Caco-2 (cell line): ENCODE data around the gene SPRR1A. TPM values are rescaled to one million over a fixed set of nuclear protein-coding genes. Genes with fewer than 3 reads are reported as not detected.

Source experiments
- BruUV-seq: library from RNA; stranded (reverse); fragments of 400-500 nt; replicated peaks from 2 replicates; lab custom pipeline; 2021; lab: Mats Ljungman, UMichigan
- CTCF ChIA-PET: fragments of 300-600 bp; sonication (Branson Sonifier 250); formaldehyde crosslinking; loops from one replicate; lab custom pipeline; 2022; ENCODE audit warnings: antibody characterized with exemption; lab: Charles Lee
- POLR2A ChIA-PET: fragments of 300-600 bp; sonication (Branson Sonifier 250); formaldehyde crosslinking; loops from one replicate; lab custom pipeline; 2022; ENCODE audit warnings: antibody characterized with exemption; lab: Charles Lee
- DNase-seq, 2 experiments: peaks; one replicate each; pipeline versions ENCODE4 v3.0.0 to v3.0.0-alpha.2; 2020 to 2022
- H3K27me3 ChIP-seq: replicated peaks from 2 replicates; pipeline ENCODE4 v1.6.0; 2011; ENCODE audit warnings: low read length; ENCODE audit not compliant: control insufficient read depth, insufficient read depth
- H3K36me3 ChIP-seq: 2 replicates; pipeline ENCODE4 v1.5.1; 2011; ENCODE audit warnings: low read length; ENCODE audit not compliant: control insufficient read depth, insufficient read depth
- H3K4me1 ChIP-seq: fragments of 250-450 bp; sonication (Bioruptor Pico); 2 replicates; pipeline ENCODE4 v1.5.1; 2020; ENCODE audit warnings: mild to moderate bottlenecking
- H3K4me3 ChIP-seq: 2 replicates; pipeline ENCODE4 v1.5.1; 2011; ENCODE audit warnings: low read depth, mild to moderate bottlenecking, control low read depth, low read length
- H3K9me3 ChIP-seq: fragments of 250-450 bp; sonication (Bioruptor Pico); 2 replicates; pipeline ENCODE4 v1.5.1; 2020; ENCODE audit warnings: mild to moderate bottlenecking, moderate library complexity
- H3K27ac Mint-ChIP-seq: one replicate; pipeline ENCODE4 v1.8.0; 2022; ENCODE audit warnings: mixed read lengths; ENCODE audit not compliant: unreplicated experiment
- H3K27me3 Mint-ChIP-seq: one replicate; pipeline ENCODE4 v1.8.0; 2022; ENCODE audit warnings: mixed read lengths; ENCODE audit not compliant: insufficient read depth, unreplicated experiment
- H3K36me3 Mint-ChIP-seq: one replicate; pipeline ENCODE4 v1.8.0; 2022; ENCODE audit warnings: mild to moderate bottlenecking, mixed read lengths; ENCODE audit not compliant: insufficient read depth, unreplicated experiment
- H3K4me1 Mint-ChIP-seq: one replicate; pipeline ENCODE4 v1.8.0; 2022; ENCODE audit warnings: low read depth, mixed read lengths; ENCODE audit not compliant: unreplicated experiment
- H3K4me3 Mint-ChIP-seq: one replicate; pipeline ENCODE4 v1.8.0; 2022; ENCODE audit warnings: mild to moderate bottlenecking, moderate library complexity, mixed read lengths; ENCODE audit not compliant: unreplicated experiment
- H3K9me3 Mint-ChIP-seq: one replicate; pipeline ENCODE4 v1.8.0; 2022; ENCODE audit warnings: mixed read lengths; ENCODE audit not compliant: unreplicated experiment
- intact Hi-C: fragments of 100-400 bp; cut with micrococcal nuclease; formaldehyde crosslinking; loops from one replicate; pipeline ENCODE4 v1.10.0; 2022; ENCODE audit not compliant: unreplicated experiment
- total RNA-seq: library from RNA; stranded (reverse); gene quantifications from 2 replicates; pipeline ENCODE4 v1.2.3, GENCODE V29; 2022
- TF ChIP-seq, protein P1 (sequence below), 2 experiments: fragments of 200-600 bp in 1 of 2; IDR thresholded peaks; 1 replicate in 1 of 2; 2 replicates in 1 of 2; pipeline versions ENCODE4 v1.5.1 to v1.8.0; 2011 to 2022; ENCODE audit warnings: antibody characterized with exemption in 1 of 2, control low read depth in 1 of 2, inconsistent platforms in 1 of 2, low read depth in 1 of 2, low read length in 1 of 2, mild to moderate bottlenecking in 1 of 2, moderate library complexity in 1 of 2; ENCODE audit not compliant: insufficient read depth in 1 of 2, severe bottlenecking in 1 of 2, unreplicated experiment in 1 of 2

SPRR1A gene
- total RNA-seq, 1 experiment from 2014 or later, result not detected

DNA sequence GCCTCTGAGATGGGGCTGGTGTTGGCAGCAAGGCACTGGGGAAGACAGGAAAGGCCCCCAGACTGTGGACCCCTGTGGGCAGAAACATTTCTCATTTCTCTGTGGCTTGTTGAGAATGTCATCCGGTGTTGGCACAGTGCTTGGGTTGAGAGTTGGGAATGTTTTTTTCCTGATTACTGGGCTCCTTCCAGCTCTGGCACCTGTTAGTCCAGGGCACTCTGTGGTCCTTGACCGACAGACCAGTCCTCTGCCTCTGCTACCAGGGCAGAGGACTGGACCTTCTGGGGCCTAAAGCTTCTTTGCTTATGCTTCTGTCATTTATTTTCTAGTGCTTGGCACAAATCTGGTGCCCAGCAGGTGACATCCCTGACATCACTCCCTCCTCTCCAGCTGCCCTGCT, 41.7 kb upstream of the SPRR1A start:
- POLR2A ChIA-PET, result no interaction called here
- intact Hi-C loops, result no loop called here
- CTCF ChIA-PET, result no interaction called here
- no peaks in the 10 kb centered on the region for H3K36me3 Mint-ChIP-seq
- no peaks in the 10 kb centered on the region for H3K9me3 Mint-ChIP-seq
- no peak overlapping the region for H3K4me3 ChIP-seq
- no peak overlapping the region for H3K27ac Mint-ChIP-seq
- no peak for DNase-seq
- BruUV-seq, result no TSS peak
- H3K9me3 ChIP-seq, result no peaks in the 10 kb centered on the region
- no peaks in the 10 kb centered on the region for H3K4me1 ChIP-seq
- peaks cover 8% of the 10 kb centered on the region for H3K27me3 Mint-ChIP-seq
- no peaks in the 10 kb centered on the region for H3K4me1 Mint-ChIP-seq
- TF ChIP-seq, protein P1, sequence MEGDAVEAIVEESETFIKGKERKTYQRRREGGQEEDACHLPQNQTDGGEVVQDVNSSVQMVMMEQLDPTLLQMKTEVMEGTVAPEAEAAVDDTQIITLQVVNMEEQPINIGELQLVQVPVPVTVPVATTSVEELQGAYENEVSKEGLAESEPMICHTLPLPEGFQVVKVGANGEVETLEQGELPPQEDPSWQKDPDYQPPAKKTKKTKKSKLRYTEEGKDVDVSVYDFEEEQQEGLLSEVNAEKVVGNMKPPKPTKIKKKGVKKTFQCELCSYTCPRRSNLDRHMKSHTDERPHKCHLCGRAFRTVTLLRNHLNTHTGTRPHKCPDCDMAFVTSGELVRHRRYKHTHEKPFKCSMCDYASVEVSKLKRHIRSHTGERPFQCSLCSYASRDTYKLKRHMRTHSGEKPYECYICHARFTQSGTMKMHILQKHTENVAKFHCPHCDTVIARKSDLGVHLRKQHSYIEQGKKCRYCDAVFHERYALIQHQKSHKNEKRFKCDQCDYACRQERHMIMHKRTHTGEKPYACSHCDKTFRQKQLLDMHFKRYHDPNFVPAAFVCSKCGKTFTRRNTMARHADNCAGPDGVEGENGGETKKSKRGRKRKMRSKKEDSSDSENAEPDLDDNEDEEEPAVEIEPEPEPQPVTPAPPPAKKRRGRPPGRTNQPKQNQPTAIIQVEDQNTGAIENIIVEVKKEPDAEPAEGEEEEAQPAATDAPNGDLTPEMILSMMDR (IDR thresholded peaks at IDR 0.05; ENCODE audit: insufficient read depth in 1 of 2, low read depth in 1 of 2, low read length in 1 of 2, severe bottlenecking in 1 of 2, unreplicated experiment in 1 of 2), result no peak
- no peaks in the 10 kb centered on the region for H3K36me3 ChIP-seq
- H3K4me3 Mint-ChIP-seq, result no peak overlapping the region
- no peaks in the 10 kb centered on the region for H3K27me3 ChIP-seq

DNA sequence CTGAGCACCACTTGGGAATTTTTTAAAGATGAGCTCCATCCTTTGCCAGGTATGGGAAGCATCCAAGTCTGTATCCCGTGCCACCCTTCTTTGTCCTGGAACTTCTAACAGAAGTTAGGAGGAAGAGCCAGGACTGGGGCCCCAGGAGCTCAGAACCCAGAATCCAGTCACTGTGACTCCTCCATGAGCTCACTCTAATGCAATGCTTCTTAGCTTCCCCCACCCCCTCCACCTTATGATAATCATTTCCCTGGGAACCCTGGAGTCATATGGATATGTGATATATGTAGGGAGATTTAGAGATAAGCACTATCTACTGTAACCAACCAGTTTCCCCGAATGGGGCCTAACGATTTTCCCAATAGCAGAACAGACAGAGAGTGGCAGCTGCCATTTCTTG, 37.6 kb upstream of the SPRR1A start:
- ChIA-PET POLR2A (no interaction called here), CTCF (no interaction called here)
- Histone ChIP-seq H3K36me3 (no peaks in the 10 kb centered on the region), H3K9me3 (no peaks in the 10 kb centered on the region), H3K27me3 (no peaks in the 10 kb centered on the region), H3K4me3 (no peak overlapping the region), H3K4me1 (no peaks in the 10 kb centered on the region)
- intact Hi-C loops, result no loop called here
- Mint-ChIP-seq H3K4me1 (no peaks in the 10 kb centered on the region), H3K27me3 (peaks cover 15% of the 10 kb centered on the region), H3K36me3 (no peaks in the 10 kb centered on the region), H3K27ac (no peak overlapping the region), H3K9me3 (no peaks in the 10 kb centered on the region), H3K4me3 (no peak overlapping the region)
- BruUV-seq, result no TSS peak
- TF ChIP-seq, protein P1 (IDR thresholded peaks at IDR 0.05; ENCODE audit: insufficient read depth in 1 of 2, low read depth in 1 of 2, low read length in 1 of 2, severe bottlenecking in 1 of 2, unreplicated experiment in 1 of 2), result no peak
- DNase-seq, result no peak

DNA sequence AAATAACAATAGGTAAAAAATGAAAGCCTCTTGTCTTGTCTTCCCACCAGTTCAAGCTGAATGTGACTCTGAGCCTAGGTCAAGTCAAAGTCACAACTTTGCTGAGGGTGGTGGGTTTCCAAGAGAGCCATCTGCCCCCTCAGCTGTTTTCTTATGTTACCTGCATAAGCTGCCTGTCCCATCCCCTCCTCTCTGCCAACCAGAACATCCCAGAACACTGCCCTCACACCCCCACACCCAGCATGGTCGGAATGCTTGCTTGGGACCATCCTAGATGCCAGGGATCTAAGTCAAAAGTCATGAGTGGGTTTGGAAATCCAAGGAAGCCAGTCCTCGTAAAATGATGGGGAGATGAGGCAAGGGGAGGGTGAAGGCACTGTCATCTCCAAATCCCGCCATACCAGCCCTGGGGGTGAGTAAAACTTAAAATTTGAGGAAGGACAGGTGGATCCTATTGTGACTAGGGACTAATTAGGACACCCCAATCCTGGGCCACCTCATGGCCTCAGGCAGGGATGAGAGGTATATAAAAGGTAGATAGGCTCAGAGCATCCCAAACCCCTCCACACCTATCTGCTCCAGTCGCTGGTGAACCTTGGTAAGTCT, 37.1 kb upstream of the SPRR1A start, which contains the start of gene SPRR5:
Gene SPRR5, plus strand, starts transcription at position 556 of the 606 bp plus-strand sequence. CDS start 1,349 bp downstream, outside the sequence.
- Mint-ChIP-seq H3K27me3 (peaks cover 18% of the 10 kb centered on the region), H3K27ac (no peak within 1 kb of the TSS), H3K4me1 (no peaks in the 10 kb centered on the region), H3K9me3 (no peaks in the 10 kb centered on the region), H3K4me3 (no peak within 1 kb of the TSS), H3K36me3 (no peaks in the 10 kb centered on the region)
- no TSS peak for BruUV-seq
- CTCF ChIA-PET, result no interaction called here
- no peaks in the 10 kb centered on the region for H3K9me3 ChIP-seq
- TF ChIP-seq, protein P1 (IDR thresholded peaks at IDR 0.05; ENCODE audit: insufficient read depth in 1 of 2, low read depth in 1 of 2, low read length in 1 of 2, severe bottlenecking in 1 of 2, unreplicated experiment in 1 of 2), result no peak
- H3K27me3 ChIP-seq, result no peaks in the 10 kb centered on the region
- H3K4me3 ChIP-seq, result no peak within 1 kb of the TSS
- no peaks in the 10 kb centered on the region for H3K4me1 ChIP-seq
- DNase-seq, result no peak
- POLR2A ChIA-PET, result no interaction called here
- intact Hi-C loops, result no loop called here
- no peaks in the 10 kb centered on the region for H3K36me3 ChIP-seq
